GM19239 (cell line): ENCODE data around the gene SLC4A2.
A peak's percentile ranks its signal among the peaks of the same experiment; 100 is the strongest.
"Not testable (repeated sequence)": the region's sequence is repeated elsewhere in the genome, so short reads cannot be mapped to it uniquely, and the experiment has no call there.

Experiments
- DNase-seq: peaks from one replicate; pipeline ENCODE4 v3.0.0; 2011; ENCODE audit warnings: low spot score; ENCODE audit not compliant: insufficient read length
- FAIRE-seq: peaks from 2 replicates; lab custom pipeline; 2011; peaks lifted over from hg19 to GRCh38; lab: Jason Lieb, UNC

Gene SLC4A2

DNA sequence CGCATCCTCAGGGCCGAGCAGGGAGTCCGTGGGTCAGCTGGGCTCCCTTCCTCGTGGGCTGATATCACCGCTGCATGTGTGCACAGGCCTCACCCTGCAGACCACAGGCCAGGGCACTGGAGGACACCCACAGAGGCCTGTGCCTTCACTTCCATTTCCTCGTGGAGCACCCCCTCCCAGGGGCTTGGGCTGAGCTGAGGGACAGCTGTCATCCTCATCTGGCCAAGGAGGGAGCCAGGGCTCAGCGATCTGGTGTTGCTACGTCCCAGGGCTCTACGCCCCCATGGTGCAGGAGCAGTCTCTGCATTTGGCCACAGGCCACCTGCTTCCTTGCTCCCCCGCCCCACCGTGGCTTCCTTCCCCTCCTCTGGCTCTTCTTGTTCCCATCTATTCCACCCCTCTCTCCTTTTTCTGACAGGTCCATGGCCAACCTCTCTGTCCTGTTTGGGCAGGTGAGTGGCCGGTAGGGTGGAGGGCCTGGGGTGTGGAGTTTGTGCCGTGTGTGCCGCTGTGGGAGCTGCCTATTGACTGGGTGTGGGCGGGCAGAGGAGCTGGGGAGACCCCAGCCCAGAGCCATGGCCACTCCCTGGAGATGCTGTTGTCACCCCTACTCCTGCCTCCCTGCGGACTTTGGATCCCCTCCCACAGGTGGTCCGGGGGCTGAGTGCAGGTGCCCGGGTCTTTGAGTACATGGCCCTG, 19.4 kb upstream of the SLC4A2 start:
- DNase-seq, result no peak
- FAIRE-seq, result no peak

DNA sequence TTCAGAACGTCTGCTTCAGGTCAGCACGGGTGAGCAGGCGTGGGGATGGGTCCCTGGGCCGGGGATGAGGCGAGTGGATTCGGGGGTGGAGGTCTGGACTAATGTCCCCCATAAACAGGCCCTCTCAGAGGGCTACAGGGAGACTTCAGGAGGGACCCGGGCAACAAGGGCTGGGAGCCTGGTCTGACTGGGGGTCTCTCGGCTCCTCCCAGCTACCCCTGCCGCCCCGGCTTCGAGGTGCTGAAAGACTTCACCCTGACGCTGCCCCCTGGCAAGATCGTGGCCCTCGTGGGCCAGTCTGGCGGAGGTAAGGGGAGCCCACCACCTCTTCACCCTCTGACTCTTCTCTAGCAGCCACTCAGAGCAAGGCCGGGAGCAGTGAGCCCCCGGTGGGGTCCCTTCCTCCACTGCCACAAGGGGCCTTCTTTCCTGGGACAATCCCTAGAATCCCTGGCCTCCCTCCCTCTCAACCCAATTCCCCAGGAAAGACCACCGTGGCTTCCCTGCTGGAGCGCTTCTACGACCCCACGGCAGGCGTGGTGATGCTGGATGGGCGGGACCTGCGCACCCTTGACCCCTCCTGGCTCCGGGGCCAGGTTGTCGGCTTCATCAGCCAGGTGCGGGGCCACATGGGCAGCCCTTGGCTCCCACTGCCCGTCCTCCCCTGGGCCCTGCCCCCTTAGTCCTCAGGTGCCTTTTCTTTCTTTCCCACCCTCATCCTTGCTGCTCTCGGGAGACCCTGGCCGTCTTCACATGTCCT, 18.6 kb upstream of the SLC4A2 start:
- no peak for DNase-seq
- FAIRE-seq, result no peak

DNA sequence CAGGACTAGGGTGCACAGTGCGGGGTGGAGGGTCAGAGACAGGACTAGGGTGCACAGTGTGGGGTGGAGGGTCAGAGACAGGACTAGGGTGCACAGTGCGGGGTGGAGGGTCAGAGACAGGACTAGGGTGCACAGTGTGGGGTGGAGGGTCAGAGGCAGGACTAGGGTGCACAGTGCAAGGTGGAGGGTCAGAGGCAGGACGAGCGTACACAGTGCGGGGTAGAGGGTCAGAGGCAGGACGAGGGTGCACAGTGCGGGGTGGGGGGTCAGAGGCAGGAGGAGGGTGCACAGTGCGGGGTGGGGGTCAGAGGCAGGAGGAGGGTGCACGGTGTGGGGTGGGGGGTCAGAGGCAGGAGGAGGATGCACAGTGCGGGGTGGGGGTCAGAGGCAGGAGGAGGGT, 15.9 kb upstream of the SLC4A2 start:
- FAIRE-seq, DNase-seq: not testable (repeated sequence)

DNA sequence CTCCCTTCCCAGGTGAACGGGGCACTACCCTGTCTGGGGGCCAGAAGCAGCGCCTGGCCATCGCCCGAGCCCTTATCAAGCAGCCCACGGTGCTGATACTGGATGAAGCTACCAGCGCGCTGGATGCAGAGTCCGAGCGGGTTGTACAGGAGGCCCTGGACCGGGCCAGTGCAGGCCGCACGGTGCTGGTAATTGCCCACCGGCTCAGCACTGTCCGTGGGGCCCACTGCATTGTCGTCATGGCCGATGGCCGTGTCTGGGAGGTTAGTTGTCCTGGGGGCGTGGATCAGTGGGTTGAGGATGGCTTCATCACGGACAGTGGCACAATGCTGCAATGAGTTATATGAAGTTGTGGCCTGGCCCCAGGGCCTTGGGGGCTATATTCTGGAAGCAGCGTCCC, 15.4 kb upstream of the SLC4A2 start:
- DNase-seq, result no peak
- no peak for FAIRE-seq

DNA sequence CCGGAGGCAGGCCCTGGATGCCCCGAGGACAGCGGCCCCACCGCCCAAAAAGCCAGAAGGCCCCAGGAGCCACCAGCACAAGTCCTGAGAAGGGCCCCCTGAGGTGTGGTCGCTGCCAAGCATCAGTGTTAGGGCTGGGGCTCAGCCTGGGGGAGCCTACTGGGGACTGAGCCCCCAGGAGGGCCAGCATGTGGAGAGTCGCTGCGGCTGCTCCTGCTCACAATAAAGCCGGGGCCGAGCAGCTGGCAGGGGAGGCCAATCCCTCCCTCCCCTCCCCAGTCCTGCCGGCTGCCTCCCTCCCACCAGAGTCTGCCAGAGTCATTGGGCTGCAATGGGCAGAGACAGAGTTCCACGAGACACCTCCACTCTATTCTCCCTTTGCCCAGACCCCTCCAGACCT, 14.1 kb upstream of the SLC4A2 start:
- FAIRE-seq (no peak), DNase-seq (no peak)

DNA sequence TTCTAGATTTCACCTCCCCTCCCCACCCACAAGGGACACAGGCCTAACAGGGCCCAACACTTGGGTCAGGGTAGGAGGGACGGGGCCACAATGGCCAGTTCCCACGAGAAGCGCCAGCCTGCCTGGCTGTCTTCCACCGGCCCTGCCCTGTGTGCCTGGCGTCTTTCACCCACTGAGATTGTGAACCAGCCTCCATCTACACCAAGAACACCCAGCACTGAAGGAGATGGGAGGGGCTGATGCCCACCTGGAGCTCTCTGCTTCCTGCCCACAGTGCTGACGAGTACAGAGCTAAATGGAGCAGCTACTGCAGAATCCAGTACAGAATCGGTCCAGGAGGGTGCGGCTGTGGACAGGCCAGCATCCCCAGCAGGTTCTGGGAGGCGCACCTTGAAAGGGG, 13.4 kb upstream of the SLC4A2 start:
- no peak for FAIRE-seq

DNA sequence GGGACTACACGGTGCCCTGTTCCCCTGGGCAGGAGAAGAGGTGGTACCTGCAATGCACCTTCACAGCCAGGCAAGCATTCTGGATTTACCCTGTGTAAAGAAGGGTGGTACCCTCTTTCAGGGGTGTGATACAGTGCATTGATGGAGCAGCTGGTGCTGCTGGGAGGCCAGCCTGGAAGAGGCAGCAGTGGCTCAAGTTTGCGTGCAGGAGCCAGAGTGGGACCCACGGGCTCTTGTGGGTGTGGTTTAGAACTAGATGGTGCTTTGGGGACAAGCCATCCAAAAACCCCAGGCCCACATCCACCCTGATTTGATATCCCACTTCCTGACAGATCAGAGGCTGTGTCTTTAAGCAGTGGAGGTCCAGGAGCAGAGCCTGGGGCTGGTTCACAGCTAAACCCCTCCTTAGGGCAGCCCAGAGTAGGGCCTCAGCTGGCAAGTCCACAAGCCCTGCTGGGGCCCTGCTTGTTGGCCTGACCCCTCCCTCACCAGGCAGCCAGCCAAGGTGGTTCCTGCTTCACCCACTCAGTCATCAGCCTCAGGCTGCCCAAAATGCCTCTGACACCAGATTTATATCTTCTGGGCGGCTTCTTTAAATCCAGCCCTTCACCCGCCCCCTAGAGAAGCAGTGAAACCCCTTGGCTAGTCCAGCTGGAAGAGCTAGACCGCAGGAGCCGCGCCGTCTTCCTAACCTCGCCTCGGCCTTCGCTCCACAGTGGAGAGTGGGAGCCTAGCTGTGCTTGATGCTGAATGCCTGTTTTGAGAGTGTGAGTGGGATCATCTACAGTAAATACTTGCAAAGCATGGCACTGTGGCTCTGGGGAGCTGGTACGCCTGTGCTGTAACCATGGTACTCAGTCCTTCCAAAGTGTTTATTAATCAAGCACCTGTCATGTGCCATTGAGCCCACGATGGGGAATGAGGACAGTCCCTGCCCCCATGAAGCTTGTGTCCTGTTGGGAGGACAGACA, 12.5 kb upstream of the SLC4A2 start:
- FAIRE-seq, result no peak
- DNase-seq, result no peak

More for the DNA sequence above, 13.4 kb upstream of the SLC4A2 start:
- no peak for DNase-seq

DNA sequence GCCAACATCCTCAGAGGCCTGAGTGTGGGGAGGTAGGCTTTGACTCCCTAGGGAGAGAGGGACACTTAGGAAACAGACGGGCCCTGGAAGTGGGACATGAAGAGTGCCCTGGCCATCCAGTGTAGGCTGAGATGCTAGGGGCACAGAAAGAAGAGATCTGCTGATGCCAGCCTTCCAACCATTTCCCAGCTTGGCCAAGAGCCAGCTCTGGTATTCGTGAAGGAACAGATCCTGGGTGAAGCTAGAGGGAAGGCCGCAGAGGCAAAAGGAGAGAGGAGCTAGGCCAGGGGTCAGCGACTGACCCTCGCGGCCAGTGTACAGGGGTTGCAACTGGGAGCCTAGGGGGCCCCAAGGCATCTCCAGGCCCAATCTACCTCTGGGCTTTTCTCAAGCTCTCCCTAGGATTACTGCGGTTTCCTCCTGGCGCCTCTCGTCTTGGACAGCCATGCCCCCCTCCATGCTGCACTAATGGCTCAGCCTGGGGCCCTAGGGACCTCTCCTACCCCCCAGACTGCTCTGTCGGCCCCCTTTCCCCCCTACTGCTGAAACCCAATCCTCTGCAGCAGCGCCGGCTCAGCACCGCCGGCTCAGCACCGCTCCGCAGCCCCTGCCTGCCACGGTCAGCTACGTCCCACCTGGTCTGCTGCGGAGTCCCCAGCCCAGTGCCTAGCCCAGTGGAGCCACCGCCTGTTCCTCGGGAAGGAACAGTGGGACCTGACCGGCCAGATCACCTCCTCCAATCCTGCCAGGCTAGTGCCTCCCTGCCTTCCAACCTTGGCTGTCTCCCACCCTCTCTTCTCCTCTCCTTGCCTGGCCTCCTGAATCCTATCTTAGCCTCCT, 11.2 kb upstream of the SLC4A2 start, which contains the start of gene ASIC3:
Gene ASIC3, plus strand, starts transcription at position 556 of the 840 bp plus-strand sequence. CDS start 355 bp downstream, outside the sequence.
- no peak for FAIRE-seq
- no peak for DNase-seq

DNA sequence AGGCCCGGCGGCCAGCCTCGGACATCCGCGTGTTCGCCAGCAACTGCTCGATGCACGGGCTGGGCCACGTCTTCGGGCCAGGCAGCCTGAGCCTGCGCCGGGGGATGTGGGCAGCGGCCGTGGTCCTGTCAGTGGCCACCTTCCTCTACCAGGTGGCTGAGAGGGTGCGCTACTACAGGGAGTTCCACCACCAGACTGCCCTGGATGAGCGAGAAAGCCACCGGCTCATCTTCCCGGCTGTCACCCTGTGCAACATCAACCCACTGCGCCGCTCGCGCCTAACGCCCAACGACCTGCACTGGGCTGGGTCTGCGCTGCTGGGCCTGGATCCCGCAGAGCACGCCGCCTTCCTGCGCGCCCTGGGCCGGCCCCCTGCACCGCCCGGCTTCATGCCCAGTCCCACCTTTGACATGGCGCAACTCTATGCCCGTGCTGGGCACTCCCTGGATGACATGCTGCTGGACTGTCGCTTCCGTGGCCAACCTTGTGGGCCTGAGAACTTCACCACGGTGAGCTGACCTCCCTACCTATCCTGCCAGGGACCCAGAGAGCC, 10.4 kb upstream of the SLC4A2 start:
- FAIRE-seq, result no peak
- DNase-seq, result no peak

DNA sequence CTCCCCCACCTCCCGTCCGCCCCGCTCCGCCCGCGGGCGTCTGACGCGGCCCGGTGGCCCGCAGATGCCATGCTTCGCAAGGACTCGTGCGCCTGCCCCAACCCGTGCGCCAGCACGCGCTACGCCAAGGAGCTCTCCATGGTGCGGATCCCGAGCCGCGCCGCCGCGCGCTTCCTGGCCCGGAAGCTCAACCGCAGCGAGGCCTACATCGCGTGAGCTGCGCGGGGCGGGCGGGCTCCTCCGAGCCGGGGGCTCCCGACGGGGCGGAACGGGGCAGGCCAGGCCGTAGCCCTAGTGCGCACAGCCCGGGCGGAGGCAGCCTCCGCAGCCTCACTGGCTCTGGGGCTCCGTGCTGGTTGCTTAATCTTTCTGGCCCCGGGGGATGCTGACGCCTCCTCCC, 8.3 kb upstream of the SLC4A2 start:
- DNase-seq (no peak), FAIRE-seq (no peak)

DNA sequence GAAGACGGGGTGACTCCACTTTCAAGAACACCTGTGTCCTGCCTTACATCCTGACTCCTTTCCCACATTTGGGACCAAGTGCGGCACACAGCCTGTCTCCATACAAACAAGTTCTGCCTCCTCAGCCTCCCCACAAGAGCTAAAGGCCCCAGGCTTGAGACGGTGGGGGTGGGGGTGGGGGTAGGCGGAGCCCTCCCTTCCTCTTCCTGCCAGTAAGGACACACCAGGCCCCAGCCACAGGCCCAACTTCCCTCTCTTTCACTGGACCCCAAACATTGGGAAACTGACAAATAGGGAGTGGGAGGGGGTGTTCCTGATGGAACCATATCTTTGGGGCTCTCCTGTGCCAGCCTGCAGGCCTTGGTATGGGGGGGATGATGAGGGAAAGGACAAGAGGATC, 6.3 kb upstream of the SLC4A2 start:
- FAIRE-seq (no peak), DNase-seq (no peak)

DNA sequence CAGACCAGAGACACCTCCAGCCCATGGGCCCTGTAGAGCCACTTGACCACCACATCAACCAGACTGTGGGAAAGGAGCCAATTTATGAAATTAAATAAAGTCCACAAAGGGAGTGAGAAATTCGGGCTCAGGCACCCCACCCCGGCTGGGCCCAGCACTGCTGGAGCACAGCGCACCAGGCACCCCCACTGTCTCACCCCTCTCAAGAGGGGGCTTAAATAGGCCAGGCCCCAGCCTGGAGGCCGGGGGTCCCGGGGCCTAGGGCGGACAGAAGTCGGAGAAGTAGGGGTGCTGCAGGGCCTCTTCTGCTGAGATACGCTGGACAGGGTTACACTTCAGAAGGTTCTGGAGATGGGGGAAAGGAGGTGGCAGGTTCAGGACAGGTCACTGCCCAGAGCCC, 5.6 kb upstream of the SLC4A2 start:
- FAIRE-seq (no peak), DNase-seq (no peak)

DNA sequence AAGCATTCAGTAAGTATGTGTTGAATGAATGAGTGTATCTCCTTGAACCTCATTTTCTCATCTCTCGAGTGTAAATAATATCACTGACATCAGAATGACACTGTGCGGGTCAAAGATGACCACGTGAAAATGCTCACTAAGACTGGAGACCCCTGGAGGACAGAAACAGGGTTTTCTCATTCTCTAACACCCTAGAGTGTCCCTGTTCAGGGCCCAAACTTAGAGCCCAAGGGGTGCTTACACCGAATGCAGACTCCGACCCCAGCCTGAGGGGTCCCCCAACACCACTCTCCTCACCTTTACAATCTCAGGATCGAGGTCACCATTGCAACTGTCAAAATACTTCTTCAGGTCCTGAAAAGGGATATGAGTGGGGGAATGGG, 3.1 kb upstream of the SLC4A2 start:
- FAIRE-seq (no peak), DNase-seq (no peak)

DNA sequence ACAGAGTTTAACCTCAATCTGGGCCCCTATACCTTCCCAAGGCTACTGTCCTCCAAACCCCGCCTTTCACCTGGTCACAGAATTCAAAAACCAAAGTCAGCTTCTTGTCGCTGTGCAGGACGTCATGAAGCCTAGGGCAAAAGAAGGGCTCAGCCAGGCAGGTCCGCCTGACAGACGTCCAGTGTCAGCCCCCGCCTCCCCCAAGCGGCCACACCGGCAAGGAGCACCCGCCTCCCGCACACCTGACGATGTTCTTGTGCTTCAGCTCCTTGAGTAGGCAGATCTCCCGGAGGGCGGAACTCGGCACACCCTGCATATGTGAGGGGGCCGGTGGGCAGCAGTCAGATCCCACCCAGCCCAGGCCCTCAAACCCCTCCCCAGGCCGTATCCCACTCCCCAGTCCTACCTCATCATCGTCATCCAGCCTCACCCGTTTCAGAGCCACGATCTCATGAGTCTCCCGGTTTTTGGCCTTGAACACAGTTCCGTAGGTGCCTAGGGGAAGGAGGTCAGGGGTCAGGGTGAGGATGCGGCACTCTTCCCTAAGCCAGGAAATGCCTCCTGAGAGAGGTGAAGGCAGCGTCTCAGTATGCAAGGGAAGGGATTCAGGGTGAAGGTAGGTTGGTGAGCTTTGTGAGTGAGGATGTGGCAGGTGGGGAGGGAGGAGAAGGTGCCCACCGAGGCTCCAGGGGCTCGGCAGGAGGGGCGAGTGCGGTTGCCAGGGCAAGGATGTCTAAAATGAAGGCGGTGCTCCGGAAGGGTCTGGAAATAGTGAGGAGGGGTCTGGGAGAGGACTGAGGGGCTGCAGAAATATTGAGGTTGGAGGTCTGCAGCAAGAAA, 2.5 kb upstream of the SLC4A2 start:
- FAIRE-seq, result no peak

DNA sequence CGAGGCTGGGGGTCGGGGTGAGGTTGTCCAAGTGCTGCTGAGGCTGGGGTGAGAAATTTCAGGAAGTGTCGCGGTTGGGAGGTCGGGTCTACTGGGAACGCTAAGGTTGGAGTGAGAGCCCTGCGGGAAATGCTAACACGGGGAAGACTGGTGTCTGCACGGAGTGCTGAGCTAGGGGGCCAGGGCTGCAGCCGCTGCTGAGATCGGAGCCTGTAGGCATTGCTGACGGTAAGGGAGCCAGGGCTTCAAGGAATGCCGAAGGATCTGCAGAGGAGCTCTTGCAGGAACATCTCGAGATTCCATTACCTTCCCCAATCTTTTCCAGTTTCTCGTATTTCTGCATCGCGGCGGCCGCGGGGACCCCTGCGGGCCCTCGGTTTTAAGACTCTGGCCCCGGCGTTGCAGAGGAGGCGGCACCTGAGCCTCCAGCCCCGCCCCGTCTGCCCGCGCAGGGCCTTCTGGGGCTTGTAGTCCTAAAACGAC, 1.8 kb upstream of the SLC4A2 start, which contains the start of gene CDK5:
Gene CDK5, minus strand, starts transcription at position 392 of the 483 bp plus-strand sequence. Its CDS starts 49 bp downstream, at position 343.
- peak; percentile 65 for DNase-seq
- FAIRE-seq, result no peak

More for the DNA sequence above, 2.5 kb upstream of the SLC4A2 start:
- no peak for DNase-seq

DNA sequence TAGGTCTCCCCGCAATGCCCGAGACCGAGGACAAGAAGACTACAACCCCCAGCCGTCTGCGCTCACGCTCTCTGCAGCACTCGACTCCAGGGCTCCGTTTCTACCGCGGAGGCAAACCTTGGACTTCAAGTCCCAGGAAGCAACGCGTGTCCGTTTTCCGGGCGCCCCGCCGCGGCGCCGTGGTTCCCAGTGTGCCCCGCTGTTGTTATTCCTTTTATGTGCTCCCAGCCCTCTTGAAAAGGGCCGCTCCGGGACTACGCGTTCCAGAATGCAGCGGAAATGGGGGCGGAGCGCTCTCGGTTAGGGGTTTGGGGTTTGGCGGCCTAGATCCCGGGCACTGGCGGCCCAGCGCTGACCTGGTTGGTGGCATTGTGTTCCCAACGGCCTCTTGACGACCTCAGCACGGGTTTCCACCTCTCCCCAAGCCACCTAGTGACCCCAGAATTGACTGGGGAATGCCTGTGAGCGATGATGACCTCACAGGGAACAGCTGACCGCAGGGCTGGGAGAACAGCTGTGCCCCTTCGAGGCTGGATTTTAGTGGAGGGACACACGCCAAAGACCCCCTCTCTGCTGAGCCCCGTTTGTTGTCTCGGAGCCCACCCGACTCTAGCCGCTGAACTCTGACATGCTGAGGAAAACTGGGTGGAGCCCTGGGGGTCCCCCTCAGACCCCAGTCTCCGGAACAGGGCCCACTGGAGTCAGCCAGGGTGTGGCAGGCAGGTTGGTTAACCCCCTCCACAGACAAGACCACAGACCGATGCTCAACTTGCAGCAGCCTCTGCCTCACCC, 1.2 kb upstream of the SLC4A2 start:
- FAIRE-seq (peak; percentile 92), DNase-seq (peak; percentile 100)

DNA sequence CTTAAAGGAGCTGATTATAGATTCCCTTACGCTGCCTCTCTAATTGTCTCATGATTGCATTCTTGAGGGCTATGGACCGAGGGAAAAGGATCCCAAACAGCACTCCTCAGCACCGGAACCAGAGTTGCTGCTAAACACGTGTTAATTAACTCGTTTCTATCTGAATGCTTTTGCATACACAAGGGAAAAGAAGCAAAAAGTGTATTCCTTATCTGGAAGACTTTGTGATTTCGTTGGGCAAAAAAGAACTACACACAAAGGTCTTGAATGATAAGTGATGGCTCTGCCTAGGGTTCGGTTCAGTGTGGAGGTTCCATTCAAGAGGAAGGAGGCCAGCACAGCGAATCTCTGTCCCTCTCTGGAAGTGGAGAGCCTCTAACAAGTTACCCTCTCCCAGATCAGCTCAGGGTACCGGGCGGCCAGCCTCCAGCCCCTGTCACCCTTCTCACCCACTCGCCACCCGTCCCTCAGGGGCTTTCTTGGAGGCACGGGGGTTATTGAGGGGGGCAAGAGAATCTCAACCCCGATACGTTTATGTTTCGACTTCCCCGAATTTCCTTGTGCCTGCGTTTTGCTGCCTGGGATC, 515 bp upstream of the SLC4A2 start:
- DNase-seq (no peak), FAIRE-seq (peak; percentile 78)
